NK-92 (cell line): Measurements from ENCODE around the gene PCSK5.

Experiments used
- DNase-seq: peaks from one replicate; lab custom pipeline; 2025; ENCODE audit not compliant: unreplicated experiment; lab: John Stamatoyannopoulos, UW

Gene PCSK5

DNA sequence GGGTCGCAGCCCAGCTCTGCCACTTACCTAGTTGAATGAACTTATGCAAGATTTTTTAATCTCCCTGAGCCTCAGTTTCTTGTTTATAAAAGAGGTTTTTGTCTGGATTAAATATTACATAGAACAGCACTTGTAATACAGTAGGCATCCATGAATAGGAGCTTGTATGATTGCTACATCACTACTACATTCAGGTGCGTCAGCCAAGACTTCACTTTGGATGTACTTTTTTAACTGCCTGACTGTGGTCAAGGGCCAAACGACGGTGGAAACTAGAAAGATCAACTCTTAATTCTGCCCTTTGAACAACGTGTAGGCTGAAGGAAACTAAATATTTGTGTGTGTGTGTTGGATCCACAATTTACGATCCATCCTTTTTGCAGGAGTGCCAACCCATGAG, 330.9 kb downstream of the PCSK5 start:
- no peak for DNase-seq

DNA sequence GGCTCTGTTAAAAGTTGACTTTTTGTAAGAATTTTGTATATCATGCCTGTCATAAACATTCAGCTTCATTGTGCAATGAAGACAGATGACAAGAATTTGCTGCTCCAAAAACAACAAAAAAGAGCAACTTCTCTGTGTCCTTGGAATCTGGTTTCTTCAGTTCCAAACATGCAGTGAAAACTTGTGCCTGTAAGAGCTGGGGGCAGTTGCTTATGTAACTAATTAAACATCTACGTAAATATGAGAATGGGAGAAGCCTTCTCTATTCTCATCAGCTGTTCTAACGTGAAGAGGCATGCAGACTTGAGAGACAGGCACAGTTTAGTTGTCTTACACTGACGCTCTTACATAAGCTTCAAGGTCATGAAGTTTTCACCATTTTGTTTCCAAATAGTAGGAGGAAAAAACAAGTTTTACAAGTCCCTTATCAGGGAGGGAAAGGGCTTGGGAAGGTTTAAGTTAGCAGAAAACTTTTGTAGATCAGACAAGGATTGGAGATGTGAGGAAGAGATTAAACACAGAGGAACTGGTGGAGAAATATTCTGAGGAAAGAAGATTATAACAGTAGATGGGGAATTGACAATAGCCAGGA, 333.4 kb downstream of the PCSK5 start:
- DNase-seq: no peak

DNA sequence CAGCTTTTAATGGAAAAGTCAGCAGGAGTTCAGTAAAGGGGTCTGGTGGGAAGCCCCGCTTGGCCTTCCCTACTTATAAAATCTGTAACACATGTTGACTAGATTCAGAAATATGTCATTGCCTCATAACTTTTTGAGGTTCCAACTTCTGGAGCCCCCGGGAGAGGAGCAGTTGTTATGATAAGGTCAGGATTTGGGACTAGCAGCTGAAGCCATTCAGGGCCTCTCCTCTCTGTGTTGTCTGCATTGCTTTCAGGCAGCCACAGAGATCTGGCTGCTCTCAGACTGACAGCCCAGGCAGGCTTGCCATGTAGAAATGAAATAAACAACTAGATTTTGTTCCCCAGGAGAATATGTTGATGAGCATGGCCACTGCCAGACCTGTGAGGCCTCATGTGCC, 336.7 kb downstream of the PCSK5 start:
- DNase-seq: no peak

DNA sequence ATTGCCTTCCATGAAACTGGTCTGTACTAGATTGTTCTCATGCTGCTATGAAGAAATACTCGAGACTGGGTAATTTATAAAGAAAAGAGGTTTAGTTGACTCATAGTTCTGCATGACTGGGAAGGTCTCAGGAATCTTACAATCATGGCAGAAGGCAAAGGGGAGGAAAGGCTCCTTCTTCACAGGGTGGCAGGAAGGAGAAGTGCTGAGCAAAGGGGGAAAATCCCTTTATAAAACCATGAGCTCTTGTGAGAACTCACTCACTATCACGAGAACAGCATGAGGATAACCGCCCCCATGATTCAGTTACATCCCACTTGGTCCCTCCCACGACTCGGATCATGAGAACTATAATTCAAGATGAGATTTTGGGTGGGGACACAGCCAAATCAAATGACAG, 340.5 kb downstream of the PCSK5 start:
- no peak for DNase-seq

DNA sequence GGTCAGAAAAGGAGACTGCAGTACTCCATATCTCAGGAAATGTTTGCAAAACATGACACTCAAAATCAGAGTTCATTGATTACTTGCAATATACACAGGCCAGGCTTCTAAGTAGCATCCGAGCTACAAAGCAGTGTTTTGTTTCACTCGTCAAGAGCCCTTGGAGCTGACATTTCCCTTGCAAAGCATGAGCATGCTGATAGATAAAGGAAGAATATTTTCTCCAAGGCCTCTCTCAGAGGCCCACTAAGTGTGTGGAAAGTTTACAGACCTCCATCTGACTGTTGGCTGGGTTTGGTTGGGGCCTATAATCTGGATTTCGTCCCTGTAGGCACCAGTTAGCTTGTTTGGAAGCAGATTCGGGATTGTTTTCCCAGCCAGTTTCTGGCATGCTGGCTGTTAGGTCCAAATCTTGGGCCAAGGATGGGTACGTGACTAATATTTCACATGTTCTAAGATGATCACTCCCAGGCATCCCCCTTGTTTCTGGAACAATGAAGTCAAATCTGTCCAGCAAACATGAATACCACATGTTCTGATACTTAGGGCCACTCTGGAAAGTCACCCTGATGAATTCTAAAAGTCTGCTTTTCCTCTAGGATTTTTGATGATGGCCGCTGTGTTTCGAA, 342.5 kb downstream of the PCSK5 start:
- no peak for DNase-seq

DNA sequence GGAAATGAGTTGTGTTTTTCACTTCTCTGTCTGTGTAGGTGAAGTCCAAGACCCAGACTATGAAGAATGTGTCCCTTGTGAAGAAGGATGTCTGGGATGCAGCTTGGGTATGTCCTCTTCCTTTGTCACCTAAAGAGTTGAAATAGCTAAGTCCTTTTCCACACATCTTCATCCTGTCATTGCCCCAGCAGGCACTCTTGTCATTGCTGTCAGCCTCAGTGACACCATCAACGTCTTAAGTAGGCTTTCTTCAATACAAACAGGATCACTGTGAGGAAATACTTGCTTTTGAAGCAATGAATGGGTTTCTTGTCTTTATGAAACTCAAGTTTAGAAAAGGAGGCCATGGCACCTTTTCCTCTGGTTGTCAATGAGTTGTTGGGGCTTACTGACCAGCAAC, 350.1 kb downstream of the PCSK5 start:
- DNase-seq: no peak

DNA sequence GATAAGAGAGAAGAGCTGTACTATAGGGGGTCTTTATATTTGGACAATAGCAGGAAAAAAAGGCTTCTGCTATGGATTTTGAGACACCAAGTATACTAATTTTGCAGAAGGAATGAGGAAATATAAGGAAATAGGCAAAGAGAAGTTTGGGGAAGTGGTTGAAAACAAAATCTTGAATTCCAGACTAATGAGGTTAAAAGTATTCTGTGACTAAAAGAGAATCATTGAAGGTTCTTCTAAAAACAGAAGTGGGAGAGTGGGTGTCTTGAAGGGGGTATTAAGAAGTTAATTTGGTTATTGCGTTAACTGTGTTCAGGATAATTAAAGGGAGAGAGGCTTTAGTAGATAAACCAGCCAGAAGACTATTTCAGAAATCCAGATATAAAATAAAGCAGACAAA, 355.0 kb downstream of the PCSK5 start:
- DNase-seq: no peak

DNA sequence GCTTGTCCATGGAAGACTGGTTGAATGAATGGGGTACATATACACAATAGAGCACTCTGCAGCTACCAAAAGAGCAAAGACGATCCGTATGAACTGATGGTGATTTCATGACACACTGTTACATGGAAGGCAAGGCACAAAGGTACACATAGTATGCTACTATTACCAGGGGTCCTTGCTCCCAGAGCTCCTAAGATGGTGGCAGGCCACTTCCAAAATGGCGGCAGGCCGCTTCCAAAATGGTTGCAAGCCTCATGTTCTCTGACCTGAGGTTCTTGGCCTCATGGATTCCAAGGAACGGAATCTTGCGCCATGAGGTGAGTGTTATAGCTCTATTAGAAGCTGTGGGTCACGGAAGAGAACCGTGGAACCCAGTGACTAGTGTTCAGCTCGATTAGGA, 356.2 kb downstream of the PCSK5 start:
- DNase-seq: no peak

DNA sequence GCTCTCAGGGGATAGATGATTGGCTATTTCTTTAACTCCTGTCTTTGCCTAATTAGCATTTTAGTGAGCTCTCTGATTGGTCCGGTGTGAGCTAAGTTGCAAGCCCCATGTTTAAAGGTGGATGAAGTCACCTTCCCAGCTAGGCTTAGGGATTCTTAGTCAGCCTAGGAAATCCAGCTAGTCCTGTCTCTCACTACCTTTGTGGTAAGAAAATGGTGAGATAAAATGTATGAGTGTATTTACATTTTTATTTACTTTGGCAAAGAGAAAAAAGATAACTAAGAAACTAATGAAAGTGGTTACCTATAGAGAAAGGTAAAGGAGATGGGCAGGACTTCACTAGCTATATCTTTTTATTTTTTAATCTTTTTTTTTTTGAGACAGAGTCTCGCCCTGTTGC, 357.0 kb downstream of the PCSK5 start:
- no peak for DNase-seq

DNA sequence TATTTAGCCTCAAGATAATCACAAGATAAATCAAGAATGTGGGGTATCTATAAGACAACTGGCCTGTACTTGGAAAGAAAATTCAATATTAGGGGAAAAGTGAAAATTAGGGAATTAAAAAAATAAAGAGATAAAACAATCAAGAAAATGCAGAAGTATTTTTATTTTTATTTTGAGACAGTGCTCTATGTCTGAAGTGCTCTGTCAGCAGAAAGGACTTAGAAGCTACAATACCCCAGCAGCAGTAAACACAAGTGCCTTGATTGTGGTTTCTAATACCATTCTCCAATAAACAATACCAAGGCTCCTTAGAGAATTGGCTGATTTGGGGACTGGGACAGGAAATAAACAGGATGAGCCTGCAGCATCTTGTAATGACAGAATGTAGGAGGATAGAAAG, 358.8 kb downstream of the PCSK5 start:
- DNase-seq: no peak

DNA sequence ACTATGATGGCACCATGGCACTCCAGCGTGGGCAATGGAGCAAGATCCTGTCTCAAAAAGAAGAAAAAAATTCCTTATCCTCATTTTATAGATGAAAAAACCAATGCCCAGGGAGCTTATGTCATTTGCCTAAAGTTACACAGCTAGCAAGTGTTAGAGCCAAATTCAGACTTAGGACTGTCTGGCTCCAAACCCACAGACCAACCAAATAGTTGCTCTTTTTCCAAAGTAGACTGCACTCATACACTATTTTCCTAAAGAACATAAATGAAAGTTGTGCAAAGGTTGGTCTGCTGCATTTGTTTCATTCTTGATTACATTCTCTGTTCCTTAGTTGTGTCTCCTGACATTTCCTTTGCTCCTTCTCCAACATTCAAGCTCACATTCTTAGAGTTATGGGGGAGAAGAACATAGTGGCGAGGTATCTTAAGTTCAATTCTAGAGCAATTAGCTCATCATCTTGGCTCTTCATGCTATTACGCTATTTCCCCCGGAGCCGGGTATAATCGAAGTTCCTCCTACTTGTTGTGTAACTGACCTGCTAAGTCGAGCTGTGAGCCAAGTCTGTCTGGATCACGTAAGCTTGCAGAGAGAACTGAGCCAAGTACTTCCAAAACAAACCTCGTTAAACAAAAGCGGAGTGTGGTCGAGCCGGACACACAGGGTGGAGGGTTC, 365.4 kb downstream of the PCSK5 start:
- DNase-seq: no peak

DNA sequence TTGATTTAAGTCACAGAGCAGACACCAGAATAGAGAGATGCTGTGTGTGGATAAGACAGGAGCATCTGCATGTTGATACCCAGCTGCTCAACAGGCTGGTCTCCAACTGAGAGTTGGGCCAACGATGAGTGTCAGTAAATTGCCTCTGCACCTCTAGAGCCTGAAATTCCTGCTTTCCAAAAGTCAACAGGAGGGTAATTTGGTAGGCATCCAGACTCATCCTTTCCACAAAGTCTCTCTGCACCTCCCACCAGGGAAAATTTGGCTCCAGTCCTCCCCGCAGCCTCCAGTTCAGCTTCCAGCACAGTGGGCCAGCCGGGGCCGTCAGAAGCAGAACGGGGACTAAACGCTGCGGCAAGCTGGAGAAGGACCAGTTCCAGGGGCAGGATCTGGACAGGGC, 366.8 kb downstream of the PCSK5 start:
- no peak for DNase-seq

DNA sequence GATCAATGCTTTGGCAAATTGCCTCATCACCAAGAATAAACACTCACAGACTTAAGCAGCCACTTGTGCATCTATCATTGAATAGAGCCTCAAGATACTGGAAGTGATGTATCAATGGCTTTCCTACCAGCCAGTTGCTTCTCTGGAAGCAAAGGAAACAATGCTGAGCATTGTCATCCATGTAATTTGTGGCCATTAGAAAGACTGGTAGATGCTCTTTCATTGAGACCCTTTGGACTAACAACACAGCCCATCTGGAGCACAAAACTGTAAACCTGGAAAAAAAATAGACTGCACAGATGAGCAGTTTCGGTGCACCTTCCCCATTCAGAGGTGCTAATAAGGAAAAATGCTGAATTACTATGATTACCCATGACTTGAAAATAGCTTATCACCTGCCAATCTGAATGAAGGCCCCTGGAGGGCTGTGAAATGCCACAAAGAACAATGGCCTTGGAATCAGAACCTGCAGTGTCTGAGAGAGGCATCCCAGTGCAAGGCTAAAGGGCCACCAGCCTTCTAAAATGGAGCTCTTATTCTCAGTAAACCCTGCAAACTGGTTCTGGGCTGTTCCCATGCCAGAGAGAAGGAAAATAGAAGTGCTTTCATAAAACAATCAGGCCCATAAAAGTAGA, 376.3 kb downstream of the PCSK5 start:
- no peak for DNase-seq

DNA sequence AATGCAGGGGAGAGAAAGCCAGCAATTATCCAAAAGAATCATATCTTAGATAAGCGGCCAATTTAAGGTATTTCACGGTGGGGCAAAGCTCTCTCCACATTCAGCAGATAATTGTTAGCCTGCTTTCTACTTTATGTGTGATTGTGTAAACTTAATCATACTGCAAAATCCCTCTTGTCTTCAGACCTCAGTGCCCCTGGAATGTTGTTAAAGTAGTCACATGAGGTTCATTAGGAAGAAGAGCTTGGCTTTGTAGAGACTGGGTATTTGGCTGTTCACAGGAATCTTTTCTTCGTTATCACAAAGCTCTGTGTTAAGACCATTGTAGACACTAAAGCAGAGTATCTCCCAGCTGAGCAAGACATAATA, 376.8 kb downstream of the PCSK5 start:
- no peak for DNase-seq

DNA sequence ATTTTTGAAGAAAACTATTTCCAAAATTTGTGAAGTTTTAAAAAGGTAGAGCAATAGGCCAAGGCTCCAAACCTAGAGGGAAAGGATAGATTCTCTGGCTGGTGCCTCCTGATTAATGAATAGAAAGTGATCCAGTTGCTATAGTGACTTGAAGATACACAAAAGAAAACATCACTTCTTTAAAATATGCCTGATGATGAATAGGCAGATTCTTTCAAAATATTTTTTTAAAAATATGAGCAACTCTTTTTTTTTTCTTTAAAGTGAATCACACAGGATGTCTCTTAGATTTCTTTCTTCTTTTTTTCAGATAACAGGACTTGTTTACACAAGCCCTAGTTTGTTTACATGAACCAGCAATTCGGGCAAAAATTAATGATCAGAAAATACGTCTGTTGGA, 379.3 kb downstream of the PCSK5 start:
- DNase-seq: no peak

DNA sequence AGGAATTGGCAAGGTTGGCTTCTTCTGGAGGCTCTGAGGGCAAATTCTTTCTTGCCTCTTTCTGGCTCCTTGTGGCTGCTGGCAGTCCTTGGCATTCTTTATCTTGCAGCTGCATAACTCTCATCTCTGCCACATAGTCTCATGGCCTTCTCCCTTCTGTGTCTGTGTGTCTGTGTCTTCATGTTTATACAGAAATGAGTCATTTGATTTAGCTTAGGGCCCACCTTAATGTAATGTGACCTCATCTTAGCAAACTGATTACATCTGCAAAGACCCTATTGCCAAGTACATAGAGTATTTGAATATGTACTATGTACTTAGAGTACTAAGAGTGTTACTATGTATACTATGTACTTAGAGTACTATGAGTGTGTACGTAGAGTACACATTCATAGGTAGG, 381.3 kb downstream of the PCSK5 start:
- no peak for DNase-seq

DNA sequence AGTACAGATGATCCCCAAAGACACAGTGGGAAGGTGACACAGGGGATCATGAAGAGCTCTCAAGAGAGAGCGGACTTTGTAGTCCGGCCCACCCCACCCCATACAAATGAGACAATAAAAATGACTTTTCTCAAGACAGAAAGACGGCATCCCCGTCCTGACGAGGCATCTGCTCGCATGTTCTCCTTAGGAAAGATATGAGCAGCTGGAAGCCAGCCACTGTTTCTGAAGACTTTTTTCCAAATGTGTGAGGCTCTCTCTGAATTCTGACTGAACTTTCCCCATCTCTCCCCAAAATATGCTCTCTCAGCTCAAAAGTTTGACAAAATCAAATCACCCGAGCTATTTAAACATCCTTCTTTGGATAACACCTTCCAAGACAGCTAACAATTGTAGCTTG, 398.6 kb downstream of the PCSK5 start:
- DNase-seq: no peak

DNA sequence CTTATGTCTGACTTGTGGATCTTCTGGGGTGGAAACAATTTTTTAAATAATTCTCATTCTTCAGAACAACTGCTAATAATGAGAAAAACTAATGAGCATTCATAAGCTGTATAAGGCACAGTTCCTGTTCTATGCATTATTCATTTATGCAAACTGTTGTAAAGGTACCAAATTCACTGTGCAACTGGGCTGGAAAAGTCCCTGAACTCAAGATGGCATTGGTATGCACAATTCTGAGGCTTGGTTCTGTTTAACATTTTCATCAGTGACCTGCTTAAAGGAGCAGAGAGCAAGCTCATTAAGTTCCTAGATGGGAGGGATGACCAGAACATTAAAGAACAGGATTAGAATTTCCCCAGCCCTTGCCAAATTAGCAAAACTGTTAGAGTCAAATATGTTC, 399.2 kb downstream of the PCSK5 start:
- no peak for DNase-seq

DNA sequence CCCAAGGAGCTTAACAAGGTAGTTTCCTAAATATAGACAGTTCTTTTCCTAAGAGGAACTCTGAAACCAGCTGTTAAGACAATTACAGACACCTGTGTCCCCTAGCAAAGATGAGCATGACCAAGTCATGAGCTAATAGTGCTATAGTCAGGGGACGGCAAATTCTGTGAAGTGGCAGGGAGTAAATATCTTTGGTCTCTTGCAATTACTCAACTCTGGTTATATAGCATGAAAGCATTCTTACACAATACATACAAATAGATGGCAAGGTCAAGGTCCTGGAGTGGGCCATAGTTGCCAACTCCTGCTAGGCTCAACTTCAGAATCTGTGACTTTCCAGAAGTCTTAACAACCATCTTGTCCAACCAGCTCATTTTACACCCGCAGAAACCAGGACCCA, 400.1 kb downstream of the PCSK5 start:
- DNase-seq: no peak

DNA sequence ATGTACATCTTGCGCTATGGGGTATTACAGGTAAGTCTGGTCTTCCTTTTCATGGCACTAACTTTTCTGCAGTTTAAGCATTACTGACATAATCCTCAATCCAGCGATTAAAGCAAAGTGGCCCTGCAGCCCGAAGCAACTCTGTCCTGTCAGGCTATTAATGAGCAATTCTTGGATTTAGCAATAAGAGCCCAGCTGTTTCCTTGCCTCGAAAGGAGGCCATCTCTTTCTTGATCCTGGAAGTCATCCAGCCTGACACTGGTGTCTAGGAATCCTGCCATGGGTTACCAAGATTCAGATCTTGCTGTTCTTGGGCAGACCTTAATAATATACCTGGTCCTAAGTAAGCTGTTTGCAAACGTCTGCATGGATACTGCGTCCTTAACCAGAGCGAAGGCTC, 401.8 kb downstream of the PCSK5 start:
- no peak for DNase-seq

DNA sequence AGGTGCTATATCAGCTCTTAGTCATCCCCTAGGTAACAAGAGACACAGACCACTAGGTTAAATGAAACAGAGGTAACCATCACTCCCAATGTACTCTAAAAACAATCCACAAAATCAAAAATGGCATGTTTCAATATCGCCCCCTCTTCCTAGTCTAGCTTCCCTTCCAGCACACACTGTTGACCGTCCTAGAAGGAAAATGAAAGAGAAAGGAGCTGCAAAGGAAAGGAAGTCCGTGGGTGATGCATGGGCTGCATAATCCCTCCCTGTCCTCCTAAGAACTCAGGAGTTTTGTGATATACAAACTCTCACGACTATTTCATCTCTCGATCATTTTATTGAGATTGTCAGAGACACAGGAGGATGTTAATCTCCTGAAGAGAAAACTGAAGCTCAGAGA, 402.2 kb downstream of the PCSK5 start:
- no peak for DNase-seq

DNA sequence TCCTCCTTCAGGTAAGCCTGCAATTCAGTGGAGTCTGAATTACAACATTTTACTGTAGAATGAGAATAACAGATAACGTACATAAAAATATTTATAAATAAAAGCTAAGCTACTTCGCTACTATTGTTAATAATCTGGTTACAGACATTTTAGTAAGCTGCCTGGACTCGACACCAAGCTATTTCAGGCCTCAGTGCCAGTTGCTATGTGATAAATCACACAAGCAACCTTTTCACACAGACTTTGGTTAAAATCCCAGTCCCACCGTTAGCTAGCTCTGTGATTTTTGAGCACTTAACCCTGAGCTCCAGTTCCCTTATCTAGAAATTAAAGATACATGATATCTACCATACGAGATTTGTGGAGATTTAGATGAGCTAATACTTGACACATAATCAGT, 403.8 kb downstream of the PCSK5 start:
- DNase-seq: no peak
